ENCODE data around the gene ACTRT2.

DNA sequence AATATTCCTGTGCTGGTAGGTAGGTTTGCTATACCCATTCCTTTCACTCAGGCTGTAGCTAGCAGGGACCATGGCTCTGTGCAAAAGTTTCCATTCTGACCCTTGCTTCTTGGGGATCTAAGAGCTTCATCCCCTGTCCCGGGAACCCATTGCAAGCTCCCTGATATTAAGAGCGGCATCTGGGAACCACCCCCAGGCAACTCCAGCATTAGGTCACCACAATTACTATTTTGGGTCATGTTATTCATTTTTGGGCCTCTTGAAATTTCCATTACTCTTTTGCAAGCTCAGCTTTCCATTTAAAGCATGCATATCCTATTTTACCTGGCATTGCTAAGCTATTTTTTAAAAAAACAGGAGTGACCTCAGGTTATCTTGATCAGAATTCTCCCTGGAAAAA is 22.1 kb upstream of the ACTRT2 start:
- TF ChIP-seq POLR2A (IDR thresholded peaks at IDR 0.05; ENCODE audit: low read depth, low read length) (no peak), POLR2AphosphoS5 (IDR thresholded peaks at IDR 0.05; ENCODE audit: low read depth, low read length) (no peak), TAF1 (IDR thresholded peaks at IDR 0.05; ENCODE audit: low read depth, low read length) (no peak)
